Muscle of back (tissue), 11 donors: Measurements from ENCODE around the gene SEC24D. TPM values are rescaled to one million over a fixed set of nuclear protein-coding genes. Genes with fewer than 3 reads are reported as not detected.
"Not testable (repeated sequence)": the region's sequence is repeated elsewhere in the genome, so short reads cannot be mapped to it uniquely, and the experiment has no call there.

ENCODE experiments used
- DNase-seq, 3 donors: peaks; one replicate each; pipeline versions ENCODE4 v3.0.0 to v3.0.0-alpha.2; 2013
- polyA plus RNA-seq, 10 donors: library from polyadenylated mRNA; unstranded; fragments of 120-200 nt; gene quantifications; one replicate each; pipeline ENCODE4 v1.2.1, GENCODE V29; 2013; ENCODE audit not compliant: insufficient read length in 10 of 10

Gene SEC24D
- polyA plus RNA-seq, 10 donors = 55.4 to 78.6 (median 59.6) TPM

DNA sequence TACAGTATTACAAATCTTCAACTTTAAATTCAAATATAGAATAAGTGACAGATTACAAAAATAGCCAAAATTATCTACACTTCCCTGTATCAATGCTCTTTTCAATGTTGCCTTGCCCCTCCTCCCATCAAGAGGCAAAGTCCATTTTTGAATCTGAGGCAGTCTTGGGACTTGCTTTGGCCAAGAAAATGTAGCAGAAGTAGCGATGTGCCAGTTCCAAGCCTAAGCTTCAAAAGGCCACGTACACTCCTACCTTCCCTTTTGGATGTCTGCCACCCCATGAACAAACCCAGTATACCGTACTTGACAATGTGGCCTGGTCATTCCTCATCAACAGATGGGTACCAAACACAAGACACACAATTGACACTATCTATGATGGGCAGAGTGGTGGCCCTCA is 24.1 kb downstream of the SEC24D start:
- DNase-seq = no peak

DNA sequence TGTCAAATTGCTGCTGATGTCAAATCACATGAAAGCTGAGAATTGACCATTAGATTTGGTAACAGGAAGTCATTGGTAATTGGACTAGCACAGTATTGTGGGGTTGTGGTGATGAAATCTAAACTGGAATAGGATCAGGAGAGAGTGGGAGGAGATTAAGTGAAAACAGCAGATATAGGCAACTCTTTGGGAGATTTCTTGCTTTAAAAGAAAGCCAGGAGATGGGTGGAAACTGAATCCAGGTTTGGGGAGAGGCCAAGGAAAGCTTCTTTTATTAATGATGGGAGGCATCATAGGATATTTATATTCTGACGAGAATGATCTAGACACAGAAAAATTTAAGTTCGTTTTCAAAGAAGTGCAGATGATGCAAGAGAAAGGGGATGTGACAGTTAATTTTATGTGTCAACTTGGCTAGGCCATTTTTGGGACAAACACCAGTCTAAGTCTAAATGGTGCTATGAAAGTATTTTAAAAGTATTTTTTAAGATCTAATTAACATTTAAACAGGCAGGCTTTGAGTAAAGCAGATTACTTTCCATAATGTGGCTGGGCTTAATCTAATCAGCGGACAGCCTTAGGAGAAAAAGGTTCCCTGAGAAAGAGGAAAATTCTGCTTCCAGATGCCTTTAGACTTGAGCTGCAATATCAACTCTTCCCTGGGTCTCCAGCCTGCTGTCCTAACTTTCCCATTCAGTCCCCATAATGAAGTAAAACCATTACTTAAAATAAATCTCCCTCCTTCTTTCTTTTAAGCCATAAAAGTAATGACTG is 24.7 kb downstream of the SEC24D start:
- peak in 2 of 3 donors; percentile 25 to 72 for DNase-seq

- no peak for DNase-seq
Measured at GRCh38 chr4:118807659-118808058, 28.3 kb downstream of the SEC24D start.

- DNase-seq = no peak
Measured at GRCh38 chr4:118803253-118803652, 32.7 kb downstream of the SEC24D start.

DNA sequence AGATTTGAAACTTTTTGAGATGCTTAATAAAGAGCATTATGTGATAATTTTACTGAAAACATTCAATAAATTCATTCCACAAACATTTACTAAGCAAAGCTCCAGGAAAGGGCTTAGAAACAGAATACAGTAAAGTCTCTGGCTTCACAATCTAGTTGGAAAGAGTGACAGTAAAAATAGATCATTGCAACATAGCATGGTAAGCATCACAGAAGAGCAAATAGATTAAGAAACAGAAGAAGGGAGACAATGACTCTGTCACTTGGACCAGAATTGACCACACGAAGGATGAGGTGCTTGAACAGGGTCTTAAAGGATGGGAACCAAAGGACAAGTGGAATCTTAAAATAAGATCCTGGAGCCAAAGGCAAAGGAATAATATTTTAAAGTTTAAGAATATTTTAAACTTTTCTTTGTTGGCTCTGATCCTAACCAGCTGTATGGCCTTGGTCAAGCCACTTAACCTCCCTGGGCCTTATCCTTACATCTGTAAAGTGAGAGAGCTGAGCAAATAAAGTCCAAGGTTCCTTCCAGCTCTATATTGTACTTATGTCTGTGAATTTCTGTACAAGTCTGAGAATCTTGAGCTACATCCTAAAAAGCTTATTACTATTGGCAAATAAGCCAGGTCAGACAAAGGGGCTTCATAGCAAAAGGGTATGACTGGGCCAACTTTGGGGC is 33.9 kb downstream of the SEC24D start:
- no peak for DNase-seq

DNA sequence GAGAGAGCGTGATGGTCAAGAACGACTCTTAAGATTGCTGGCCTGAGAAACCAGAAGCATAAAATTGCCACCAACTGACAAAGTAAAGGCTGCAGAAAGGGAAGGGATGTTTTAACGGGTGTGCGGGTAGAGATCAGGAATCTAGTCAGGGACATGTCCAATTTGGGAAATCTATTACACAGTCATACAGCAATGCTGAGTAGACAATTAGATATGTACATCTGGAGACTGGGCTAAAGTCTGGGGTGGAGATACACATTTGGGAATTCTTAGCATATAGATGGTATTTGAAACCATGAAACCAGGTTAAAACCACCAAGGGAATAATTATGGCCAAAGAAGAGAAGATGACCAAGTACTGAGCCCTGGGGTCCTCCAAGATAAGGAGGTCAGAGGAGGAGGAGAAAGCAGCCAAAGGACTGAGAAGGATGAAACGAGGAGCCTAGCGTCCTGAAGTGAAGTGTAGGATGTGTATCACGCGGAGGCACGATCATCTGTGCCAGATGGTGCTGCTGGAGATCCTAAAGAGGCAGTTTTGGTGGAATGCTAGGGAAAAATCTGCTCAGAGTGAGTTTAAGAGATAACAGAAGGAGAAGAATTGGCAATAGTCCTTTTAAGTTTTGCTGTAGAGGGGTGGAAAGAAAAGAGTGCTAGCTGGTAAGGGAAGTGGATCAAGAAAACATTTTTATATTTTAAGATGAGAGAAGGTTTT is 36.5 kb downstream of the SEC24D start:
- DNase-seq = no peak

DNA sequence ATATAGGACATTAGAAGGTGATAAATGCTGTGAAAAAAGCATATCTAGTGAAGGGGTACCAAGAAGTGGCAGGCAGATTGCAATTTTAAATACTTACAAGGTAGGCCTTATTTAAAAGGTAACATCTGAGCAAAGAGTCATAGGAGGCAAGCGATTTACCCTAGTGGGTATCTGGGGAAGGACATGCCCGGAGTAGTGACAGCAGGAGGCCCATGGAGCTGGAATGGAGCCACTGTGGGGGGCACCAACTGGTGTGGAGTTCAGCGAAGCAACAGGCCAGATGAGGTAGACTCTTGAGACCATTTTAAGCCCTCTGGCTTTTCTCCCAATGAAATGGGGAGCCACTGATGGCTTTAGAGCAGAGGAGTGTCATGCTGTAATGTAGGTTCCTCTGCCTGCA is 37.3 kb downstream of the SEC24D start:
- no peak for DNase-seq

GRCh38 chr4:118797558-118798142 is 38.3 kb downstream of the SEC24D start:
- DNase-seq = no peak

DNA sequence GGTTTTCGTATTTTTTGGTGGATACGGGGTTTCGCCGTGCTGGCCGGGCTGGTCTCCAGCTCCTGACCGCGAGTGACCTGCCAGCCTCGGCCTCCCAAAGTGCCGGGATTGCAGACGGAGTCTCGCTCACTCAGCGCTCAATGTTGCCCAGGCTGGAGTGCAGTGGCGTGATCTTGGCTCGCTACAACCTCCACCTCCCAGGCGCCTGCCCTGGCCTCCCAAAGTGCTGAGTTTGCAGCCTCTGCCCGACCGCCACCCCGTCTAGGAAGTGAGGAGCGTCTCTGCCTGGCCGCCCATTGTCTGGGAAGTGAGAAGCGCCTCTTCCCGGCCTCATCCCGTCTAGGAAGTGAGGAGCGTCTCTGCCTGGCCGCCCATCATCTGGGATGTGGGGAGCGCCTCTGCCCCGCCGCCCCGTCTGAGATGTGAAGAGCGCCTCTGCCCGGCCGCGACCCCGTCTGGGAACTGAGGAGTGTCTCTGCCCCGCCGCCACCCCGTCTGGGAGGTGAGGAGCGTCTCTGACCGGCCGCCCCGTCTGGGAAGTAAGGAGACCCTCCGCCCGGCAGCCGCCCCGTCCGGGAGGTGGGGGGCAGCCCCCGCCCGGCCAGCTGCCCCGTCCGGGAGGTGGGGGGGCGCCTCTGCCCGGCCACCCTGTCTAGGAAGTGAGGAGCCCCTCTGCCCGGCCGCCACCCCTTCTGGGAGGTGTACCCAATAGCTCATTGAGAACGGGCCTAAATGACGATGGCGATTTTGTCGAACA is 44.1 kb downstream of the SEC24D start:
- not testable (repeated sequence) for DNase-seq

- no peak for DNase-seq
Measured at GRCh38 chr4:118790544-118790943, 45.4 kb downstream of the SEC24D start.

- DNase-seq = no peak
Measured at GRCh38 chr4:118788911-118789310, 47.0 kb downstream of the SEC24D start.

- DNase-seq = no peak
Measured at GRCh38 chr4:118787844-118788380, 48.0 kb downstream of the SEC24D start.

- peak in 1 of 3 donors; percentile 65 for DNase-seq
Measured at GRCh38 chr4:118784776-118785175, 51.1 kb downstream of the SEC24D start.

DNA sequence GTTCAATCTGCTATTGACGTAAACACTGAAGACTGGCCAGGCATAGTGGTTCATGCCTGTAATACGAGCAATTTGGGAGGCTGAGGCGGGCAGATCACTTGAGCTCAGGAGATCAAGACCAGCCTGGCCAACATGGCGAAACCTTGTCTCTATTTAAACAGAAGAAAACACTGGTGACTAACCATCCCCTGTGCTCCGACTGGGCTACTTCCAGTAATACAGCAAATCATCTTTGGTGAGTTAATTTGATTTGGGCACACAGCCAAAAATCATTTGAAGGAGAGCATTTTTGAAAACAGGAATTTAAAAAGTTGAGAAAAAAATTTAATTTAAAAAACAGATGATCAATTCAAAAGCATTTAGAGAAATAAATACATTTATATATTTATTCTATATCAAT is 52.0 kb downstream of the SEC24D start:
- DNase-seq = peak in 1 of 3 donors; percentile 37

DNA sequence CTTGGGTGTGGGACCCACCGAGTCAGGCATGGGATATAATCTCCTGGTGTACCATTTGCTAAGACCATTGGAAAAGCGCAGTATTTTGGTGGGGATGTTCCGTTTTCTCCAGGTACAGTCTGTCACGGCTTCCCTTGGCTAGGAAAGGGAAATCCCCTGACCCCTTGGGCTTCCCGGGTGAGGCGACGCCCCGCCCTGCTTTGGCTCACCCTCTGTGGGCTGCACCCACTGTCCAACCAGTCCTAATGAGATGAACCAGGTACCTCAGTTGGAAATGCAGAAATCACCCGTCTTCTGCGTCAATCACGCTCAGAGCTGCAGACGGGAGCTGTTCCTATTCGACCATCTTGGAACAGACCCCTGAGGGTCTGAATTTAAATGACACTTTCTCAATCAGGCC is 53.0 kb downstream of the SEC24D start:
- not testable (repeated sequence) for DNase-seq

DNA sequence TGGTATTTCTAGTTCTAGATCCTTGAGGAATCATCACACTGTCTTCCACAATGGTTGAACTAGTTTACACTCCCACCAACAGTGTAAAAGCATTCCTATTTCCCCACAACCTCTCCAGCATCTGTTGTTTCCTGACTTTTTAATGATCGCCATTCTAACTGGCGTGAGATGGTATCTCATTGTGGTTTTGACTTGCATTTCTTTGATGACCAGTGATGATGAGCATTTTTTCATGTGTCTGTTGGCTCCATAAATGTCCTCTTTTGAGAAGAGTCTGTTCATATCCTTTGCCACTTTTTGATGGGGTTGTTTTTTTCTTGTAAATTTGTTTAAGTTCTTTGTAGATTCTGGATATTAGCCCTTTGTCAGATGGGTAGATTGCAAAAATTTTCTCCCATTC is 58.3 kb downstream of the SEC24D start:
- not testable (repeated sequence) for DNase-seq

GRCh38 chr4:118776955-118777640 is 58.8 kb downstream of the SEC24D start:
- DNase-seq = not testable (repeated sequence)

- DNase-seq = no peak
Measured at GRCh38 chr4:118776157-118776954, 59.6 kb downstream of the SEC24D start.

GRCh38 chr4:118775405-118775804 is 60.5 kb downstream of the SEC24D start:
- no peak for DNase-seq

GRCh38 chr4:118774989-118775388 is 60.9 kb downstream of the SEC24D start:
- DNase-seq = no peak
